Measurements from ENCODE around the gene MARCHF3.
"Not testable (repeated sequence)": the region's sequence is repeated elsewhere in the genome, so short reads cannot be mapped to it uniquely, and the experiment has no call there.

Gene MARCHF3

GRCh38 chr5:126897851-126898630, 132.3 kb downstream of the MARCHF3 start:
- TF ChIP-seq MYC (IDR thresholded peaks at IDR 0.05; ENCODE audit: low read depth, low read length) (no peak), MAX (IDR thresholded peaks at IDR 0.05; ENCODE audit: low read depth, low read length) (no peak), POLR2A (IDR thresholded peaks at IDR 0.05; ENCODE audit: extremely low read depth, insufficient read length) (no peak), CTCF (IDR thresholded peaks at IDR 0.05; ENCODE audit: low read depth, low read length) (no peak)
- no peak for DNase-seq (ENCODE audit: low read depth)
- H3K4me3 ChIP-seq (ENCODE audit: low read depth, low read length): no peak overlapping the region

GRCh38 chr5:126896170-126896702, 134.1 kb downstream of the MARCHF3 start:
- DNase-seq (ENCODE audit: low read depth): no peak
- TF ChIP-seq POLR2A (IDR thresholded peaks at IDR 0.05; ENCODE audit: extremely low read depth, insufficient read length) (no peak), MYC (IDR thresholded peaks at IDR 0.05; ENCODE audit: low read depth, low read length) (no peak), CTCF (IDR thresholded peaks at IDR 0.05; ENCODE audit: low read depth, low read length) (no peak), MAX (IDR thresholded peaks at IDR 0.05; ENCODE audit: low read depth, low read length) (no peak)

GRCh38 chr5:126895712-126896111, 134.6 kb downstream of the MARCHF3 start:
- DNase-seq (ENCODE audit: low read depth); H3K4me3 ChIP-seq (ENCODE audit: low read depth, low read length): not testable (repeated sequence)

More at GRCh38 chr5:126896170-126896702, 134.1 kb downstream of the MARCHF3 start:
- no peak overlapping the region for H3K4me3 ChIP-seq (ENCODE audit: low read depth, low read length)

GRCh38 chr5:126890414-126890813, 139.9 kb downstream of the MARCHF3 start:
- not testable (repeated sequence) for DNase-seq (ENCODE audit: low read depth); H3K4me3 ChIP-seq (ENCODE audit: low read depth, low read length)

GRCh38 chr5:126888175-126888574, 142.2 kb downstream of the MARCHF3 start:
- DNase-seq (ENCODE audit: low read depth): no peak
- H3K4me3 ChIP-seq (ENCODE audit: low read depth, low read length): no peak overlapping the region
- no peak for TF ChIP-seq MYC (IDR thresholded peaks at IDR 0.05; ENCODE audit: low read depth, low read length)
- no peak for TF ChIP-seq CTCF (IDR thresholded peaks at IDR 0.05; ENCODE audit: low read depth, low read length)

- DNase-seq (ENCODE audit: low read depth): no peak
- no peak overlapping the region for H3K4me3 ChIP-seq (ENCODE audit: low read depth, low read length)
- TF ChIP-seq MYC (IDR thresholded peaks at IDR 0.05; ENCODE audit: low read depth, low read length) (no peak), CTCF (IDR thresholded peaks at IDR 0.05; ENCODE audit: low read depth, low read length) (no peak), MAX (IDR thresholded peaks at IDR 0.05; ENCODE audit: low read depth, low read length) (no peak), POLR2A (IDR thresholded peaks at IDR 0.05; ENCODE audit: extremely low read depth, insufficient read length) (no peak)
Observed at GRCh38 chr5:126884269-126884819, 146.0 kb downstream of the MARCHF3 start.

All from NB4 (cell line).